Measurements from ENCODE around the gene GRHPR.
"Not testable (repeated sequence)": the region's sequence is repeated elsewhere in the genome, so short reads cannot be mapped to it uniquely, and the experiment has no call there.

The GRHPR gene

DNA sequence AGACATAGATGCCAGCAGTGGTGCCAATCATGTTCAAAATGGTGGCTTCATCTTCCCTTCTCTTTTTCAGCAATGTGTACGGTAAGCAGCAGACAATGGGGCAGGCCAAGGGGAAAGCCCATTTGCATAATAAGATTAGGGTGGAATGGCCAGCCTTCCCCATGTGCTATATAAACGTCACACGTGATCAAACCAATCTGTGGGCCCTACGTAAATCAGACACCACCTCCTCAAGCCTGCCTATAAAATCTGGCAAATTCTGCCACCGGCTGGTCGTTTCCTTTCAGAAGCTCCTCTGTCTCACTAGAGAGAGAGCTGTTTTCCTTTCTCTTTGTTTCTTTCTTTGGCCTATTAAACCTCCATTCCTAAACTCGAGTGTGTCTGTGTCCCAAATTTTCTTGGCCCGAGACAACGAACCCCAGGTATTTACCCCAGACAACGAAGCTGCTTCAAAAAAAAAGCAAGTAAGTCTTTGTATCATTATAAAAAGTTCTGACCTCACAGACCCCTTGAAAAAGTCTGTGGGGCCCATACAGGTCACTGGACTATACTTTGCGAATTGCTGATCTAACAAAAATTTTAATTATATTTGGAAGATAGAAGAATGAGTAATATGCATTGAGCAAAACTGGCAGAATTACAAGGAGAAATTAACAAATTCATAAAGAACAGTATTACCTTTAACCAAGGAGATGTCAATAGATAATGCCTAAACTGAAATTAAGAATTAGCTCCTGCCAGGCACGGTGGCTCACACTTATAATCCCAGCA is 27.6 kb downstream of the GRHPR start:
- no peak for DNase-seq (ENCODE audit: low read depth)

- no peak for DNase-seq (ENCODE audit: low read depth)
These were observed 29.1 kb downstream of the GRHPR start for GRCh38 chr9:37451628-37452027.

GRCh38 chr9:37452611-37453010 is 30.1 kb downstream of the GRHPR start:
- DNase-seq (ENCODE audit: low read depth), result no peak

DNA sequence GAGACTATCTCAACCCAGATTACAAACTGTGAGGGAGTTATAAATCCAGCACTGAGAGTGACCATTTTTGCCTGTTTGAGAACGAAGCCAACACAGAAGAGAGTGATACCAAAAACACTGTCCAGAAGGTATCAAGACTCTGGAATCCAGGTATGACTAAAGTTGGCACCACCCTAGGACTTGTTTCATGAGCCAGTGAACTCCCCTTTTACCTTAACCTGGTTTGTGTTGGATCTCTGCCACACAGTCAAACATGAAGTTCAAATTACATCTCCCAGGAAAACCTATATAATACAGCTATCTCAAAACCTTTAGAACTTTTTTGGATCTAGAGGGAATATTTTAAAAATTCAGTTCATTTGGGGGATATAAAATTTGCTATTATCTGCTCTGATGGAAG is 31.3 kb downstream of the GRHPR start:
- DNase-seq (ENCODE audit: low read depth), result no peak

GRCh38 chr9:37454238-37454637 is 31.7 kb downstream of the GRHPR start:
- DNase-seq (ENCODE audit: low read depth), result no peak

DNA sequence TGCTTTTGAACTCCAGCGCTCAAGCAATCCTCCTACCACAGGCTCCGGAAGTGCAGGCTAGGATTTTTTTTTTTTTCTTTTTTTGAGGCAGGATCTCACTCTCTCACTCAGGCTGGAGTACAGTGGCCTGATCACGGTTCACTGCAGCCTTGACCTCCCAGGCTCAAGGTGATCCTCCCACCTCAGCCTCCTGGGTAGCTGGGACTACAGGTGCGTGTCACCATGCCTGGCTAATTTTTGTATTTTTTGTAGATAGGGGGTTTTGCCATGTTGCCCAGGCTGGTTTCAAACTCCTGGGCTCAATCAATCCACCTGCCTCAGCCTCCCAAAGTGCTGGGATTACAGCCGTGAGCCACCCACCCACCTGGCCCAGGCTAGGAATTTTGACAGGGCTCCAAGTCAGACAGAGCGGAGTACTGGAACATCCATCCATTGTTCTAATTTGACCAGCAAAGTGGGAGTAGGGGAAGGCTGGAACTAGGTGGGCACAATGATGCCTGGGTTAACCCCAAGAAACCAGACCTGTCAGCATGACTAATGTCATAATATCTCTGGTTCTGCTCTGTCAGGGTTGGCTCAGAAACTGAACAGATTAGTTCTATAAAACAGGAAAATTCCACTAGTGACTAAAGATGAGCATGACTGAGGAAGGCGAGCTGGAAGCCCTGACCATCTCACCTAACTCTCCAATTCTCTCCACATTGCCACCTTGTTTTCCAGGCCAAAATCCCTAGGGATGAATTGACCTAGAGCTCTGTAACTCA is 33.6 kb downstream of the GRHPR start:
- DNase-seq (ENCODE audit: low read depth), result no peak

- DNase-seq (ENCODE audit: low read depth), result no peak
These were observed 34.3 kb downstream of the GRHPR start for GRCh38 chr9:37456817-37457216.

DNA sequence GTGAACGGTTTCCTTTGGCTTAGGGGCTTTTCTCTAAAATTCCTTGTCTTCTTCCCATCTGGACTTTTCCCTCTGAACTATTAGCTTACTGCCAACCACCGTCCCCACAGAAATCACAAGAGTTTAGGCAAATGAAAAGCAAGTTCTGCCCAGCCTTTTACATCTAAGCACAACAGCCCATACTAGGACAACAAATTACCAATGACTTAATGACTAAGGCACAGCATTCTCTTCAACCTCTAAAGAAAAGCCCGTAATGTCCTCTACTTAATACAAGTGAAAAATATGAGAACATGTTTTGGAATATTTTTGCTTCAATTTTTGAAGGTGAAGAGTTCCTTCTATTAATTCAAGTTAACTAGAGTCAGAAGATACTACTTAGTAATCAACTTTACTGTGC is 41.5 kb downstream of the GRHPR start:
- no peak for DNase-seq (ENCODE audit: low read depth)

GRCh38 chr9:37464426-37465248 is 42.1 kb downstream of the GRHPR start:
- DNase-seq (ENCODE audit: low read depth), result peak; percentile 30

- DNase-seq (ENCODE audit: low read depth), result peak; percentile 97
These were observed 42.9 kb downstream of the GRHPR start, which contains the start of gene ZBTB5 for GRCh38 chr9:37465249-37466036. Gene ZBTB5, minus strand, starts transcription at chr9:37465450. Its CDS starts 22,899 bp downstream, at chr9:37442551.

DNA sequence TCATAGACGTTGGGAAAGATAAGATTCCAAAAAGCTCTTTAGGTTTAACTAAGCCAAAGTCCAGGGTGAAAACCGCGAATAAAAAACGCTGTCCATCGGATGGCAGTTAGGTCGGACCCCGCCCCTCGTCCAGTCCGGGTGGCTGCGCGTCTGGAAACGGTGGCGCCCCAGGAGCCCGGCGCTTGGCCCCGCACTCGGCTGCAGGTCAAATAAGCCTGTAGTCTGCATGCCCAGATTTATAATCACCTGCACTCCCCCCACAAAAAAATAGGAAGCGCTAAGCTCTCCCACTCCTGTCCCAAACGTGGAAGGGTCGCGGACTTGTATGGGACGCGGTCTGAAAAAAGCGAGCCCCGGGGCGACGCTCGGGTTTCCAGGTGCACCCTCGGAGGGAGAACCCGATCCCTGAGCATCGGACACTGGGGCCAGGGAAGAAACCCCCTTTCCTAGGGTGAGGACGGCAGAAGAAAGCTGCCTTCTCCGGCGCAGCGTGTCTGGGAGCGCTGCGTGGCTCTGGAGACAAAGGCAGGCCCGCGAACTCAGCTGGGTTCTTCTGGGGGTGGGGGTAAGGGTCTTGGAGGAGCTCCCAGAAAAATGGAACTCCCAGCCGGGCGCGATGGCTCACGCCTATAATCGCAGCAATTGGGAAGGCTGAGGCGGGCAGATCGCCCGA is 43.7 kb downstream of the GRHPR start:
- no peak for DNase-seq (ENCODE audit: low read depth)

DNA sequence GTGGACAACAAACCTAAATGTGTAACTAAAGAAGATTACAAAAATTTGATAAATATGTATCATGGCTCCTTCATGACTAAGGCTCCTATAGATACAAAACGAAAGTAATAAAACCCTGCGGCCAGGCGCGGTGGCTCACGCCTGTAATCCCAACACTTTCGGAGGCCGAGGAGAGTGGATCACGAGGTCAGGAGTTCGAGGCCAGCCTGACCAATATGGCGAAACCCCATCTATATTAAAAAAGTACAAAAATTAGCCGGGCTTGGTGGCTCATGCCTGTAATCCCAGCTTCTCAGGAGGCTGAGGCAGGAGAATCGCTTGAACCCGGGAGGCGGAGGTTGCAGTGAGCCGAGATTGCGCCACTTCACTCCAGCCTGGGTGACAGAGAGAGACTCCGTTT is 45.0 kb downstream of the GRHPR start:
- DNase-seq (ENCODE audit: low read depth), result not testable (repeated sequence)

DNA sequence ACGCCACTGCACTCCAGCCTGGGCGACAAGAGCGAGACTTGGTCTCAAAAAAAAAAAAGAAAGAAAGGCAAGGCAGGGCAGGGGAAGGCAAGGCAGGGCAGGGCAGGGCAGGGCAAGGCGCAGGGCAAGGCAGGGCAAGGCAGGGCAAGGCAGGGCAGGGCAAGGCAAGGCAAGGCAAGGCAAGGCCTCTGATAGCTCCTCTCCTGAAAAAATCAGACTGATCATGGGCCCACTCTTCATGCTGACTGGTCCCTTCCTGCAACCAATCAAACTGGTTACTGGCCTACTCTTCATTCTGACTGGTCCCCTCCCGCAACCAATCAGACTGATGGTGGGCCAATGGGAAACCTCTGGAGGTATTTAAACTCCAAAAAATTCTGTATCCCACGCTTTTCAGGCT is 46.1 kb downstream of the GRHPR start:
- DNase-seq (ENCODE audit: low read depth), result no peak

DNA sequence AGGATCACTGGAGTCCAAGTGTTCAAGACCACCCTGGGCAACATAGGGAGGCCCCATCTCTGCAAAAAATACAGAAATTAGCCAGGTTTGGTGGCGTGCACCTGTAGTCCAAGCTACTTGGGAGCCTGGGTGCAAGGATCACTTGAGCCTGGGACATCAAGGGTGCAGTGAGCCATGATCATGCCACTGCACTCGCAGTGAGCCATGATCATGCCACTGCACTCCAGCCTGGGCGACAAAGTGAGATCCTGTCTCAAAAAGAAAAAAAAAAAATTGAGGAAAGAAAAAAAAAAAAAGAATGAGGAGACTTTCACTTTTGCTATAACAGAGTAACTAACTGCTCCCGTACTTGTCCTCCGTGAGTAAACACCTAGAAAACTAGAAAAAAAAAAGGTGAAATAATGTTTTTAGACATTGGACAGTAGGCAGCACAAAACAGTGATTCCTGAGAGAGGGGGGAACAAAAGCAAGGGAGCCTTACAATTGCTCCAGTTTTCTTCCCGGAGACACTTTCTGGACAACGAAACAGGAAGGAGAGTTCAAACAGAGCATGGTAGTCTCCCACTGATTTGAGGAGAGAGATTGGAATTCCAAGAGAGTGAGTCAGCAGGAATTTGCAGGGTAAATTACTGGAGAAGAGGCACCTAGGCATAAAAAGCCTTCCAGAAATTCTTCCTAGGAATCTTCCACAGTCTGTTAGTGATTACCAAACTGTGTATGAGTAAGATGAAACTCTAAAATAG is 49.6 kb downstream of the GRHPR start:
- no peak for DNase-seq (ENCODE audit: low read depth)

GRCh38 chr9:37473982-37474381 is 51.5 kb downstream of the GRHPR start:
- not testable (repeated sequence) for DNase-seq (ENCODE audit: low read depth)

DNA sequence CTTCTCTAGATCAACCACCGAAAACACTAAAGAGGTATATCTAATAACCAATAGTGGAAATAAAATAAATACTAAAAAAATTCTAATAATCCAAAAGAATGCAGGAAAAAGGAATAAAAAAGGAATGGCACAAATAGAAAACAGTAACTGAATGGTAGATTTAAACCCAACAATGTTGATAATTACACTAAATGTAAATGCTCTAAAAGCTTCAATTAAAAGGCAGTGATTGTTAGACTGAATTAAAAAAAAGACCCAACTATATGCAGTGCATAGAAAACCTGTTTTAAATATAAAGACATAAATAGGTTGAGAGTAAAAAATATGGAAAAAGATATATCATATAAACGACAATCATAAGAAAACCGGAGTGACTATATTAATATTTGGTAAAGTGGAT is 51.9 kb downstream of the GRHPR start:
- DNase-seq (ENCODE audit: low read depth), result no peak

DNA sequence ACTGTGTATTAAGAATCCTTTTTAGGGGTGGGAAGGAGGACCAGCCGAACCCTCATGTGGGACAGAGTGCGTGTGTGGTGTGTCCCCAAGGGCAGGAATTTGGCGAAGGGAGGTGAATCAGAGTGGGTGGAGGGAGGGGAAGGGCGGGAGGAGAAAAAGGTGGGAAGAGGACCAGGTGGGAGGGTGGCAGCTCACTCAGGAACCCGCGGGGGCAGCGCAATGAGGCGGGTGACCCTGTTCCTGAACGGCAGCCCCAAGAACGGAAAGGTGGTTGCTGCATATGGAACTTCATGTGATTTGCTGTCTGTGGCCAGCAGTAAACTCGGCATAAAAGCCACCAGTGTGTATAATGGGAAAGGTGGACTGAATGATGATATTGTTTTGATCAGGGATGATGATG is 54.4 kb downstream of the GRHPR start:
- no peak for DNase-seq (ENCODE audit: low read depth)

DNA sequence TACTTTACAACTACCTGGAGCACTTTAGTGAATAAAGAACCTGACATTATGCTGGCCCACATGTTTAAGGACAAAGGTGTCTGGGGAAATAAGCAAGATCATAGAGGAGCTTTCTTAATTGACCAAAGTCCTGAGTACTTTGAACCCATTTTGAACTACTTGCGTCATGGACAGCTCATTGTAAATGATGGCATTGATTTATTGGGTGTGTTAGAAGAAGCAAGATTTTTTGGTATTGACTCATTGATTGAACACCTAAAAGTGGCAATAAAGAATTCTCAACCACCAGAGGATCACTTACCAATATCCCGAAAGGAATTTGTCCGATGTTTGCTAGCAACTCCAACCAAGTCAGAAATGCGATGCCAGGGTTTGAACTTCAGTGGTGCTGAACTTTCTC is 54.9 kb downstream of the GRHPR start:
- DNase-seq (ENCODE audit: low read depth), result not testable (repeated sequence)

DNA sequence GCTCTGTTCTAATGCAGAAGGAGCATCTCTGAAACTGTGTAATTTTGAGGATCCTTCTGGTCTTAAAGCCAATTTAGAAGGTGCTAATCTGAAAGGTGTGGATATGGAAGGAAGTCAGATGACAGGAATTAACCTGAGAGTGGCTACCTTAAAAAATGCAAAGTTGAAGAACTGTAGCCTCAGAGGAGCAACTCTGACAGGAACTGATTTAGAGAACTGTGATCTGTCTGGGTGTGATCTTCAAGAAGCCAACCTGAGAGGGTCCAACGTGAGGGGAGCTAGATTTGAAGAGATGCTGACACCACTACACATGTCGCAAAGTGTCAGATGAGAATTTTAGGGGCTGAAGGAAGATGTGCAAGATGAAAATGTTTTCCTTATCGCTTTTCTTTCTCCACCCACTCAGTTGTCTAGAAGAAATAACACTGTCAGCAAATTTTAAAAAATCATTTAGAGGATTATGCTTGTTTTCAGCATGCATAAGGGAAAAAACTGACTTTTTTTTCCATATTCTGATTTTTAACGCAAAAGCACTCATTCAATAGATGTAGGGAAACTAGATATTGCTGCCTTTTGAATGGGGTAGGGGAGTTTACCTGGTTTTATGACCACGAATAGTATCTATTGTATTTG is 55.6 kb downstream of the GRHPR start:
- not testable (repeated sequence) for DNase-seq (ENCODE audit: low read depth)

DNA sequence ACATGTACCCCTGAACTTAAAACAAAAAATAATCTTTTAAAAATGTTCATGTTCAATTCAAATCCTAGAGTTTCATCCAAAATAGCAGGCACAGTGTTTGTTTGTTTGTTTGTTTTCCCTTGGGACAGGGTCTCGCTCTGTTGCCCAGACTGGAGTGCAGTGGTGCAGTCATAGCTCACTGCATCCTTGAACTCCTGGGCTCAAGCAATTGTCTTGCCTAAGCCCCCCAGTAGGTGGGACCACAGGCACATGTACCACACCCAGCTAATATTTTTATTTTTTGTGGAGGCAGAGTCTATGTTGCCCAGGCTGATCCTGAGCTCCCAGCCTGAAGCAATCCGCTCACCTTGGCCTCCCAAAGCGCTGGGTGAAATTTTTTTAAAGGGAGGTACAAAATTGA is 58.3 kb downstream of the GRHPR start:
- DNase-seq (ENCODE audit: low read depth), result no peak
